GM23248 (cell line): ENCODE results near the gene CFDP1. TPM values are rescaled to one million over a fixed set of nuclear protein-coding genes. Genes with fewer than 3 reads are reported as not detected.
"Not testable (repeated sequence)": the region's sequence is repeated elsewhere in the genome, so short reads cannot be mapped to it uniquely, and the experiment has no call there.

Source experiments
- DNase-seq: peaks from one replicate; pipeline ENCODE4 v3.0.0-alpha.2; 2015
- H2AFZ ChIP-seq: fragments of 200-600 bp; sonication (generic); 2 replicates; pipeline ENCODE4 v1.6.1; 2016; ENCODE audit warnings: antibody characterized with exemption
- H3F3A ChIP-seq: fragments of 200-600 bp; sonication (generic); 2 replicates; pipeline ENCODE4 v1.6.1; 2016; ENCODE audit warnings: mild to moderate bottlenecking, antibody characterized with exemption, mixed run types; ENCODE audit not compliant: insufficient read depth
- H3K27ac ChIP-seq: fragments of 200-600 bp; sonication (generic); 2 replicates; pipeline ENCODE4 v1.5.1; 2016; ENCODE audit warnings: mild to moderate bottlenecking
- H3K27me3 ChIP-seq: fragments of 200-600 bp; sonication (generic); replicated peaks from 2 replicates; pipeline ENCODE4 v1.6.1; 2016; ENCODE audit warnings: mild to moderate bottlenecking; ENCODE audit not compliant: insufficient read depth
- H3K36me3 ChIP-seq: fragments of 200-600 bp; sonication (generic); 2 replicates; pipeline ENCODE4 v1.6.1; 2016; ENCODE audit warnings: low read depth, mild to moderate bottlenecking
- H3K4me1 ChIP-seq: fragments of 200-600 bp; sonication (generic); 2 replicates; pipeline ENCODE4 v1.6.1; 2016; ENCODE audit warnings: mild to moderate bottlenecking; ENCODE audit not compliant: insufficient read depth
- H3K4me2 ChIP-seq: fragments of 200-600 bp; sonication (generic); one replicate; pipeline ENCODE4 v1.6.1; 2016; ENCODE audit warnings: mild to moderate bottlenecking; ENCODE audit not compliant: unreplicated experiment
- H3K4me3 ChIP-seq: fragments of 200-600 bp; sonication (generic); 2 replicates; pipeline ENCODE4 v1.5.1; 2016; ENCODE audit warnings: mild to moderate bottlenecking
- H3K79me2 ChIP-seq: fragments of 200-600 bp; sonication (generic); 2 replicates; pipeline ENCODE4 v1.6.1; 2016; ENCODE audit warnings: mild to moderate bottlenecking; ENCODE audit not compliant: insufficient read depth
- H3K9ac ChIP-seq: fragments of 200-600 bp; sonication (generic); 2 replicates; pipeline ENCODE4 v1.6.1; 2016; ENCODE audit warnings: mild to moderate bottlenecking
- H3K9me2 ChIP-seq: fragments of 200-600 bp; sonication (generic); 2 replicates; pipeline ENCODE4 v1.6.1; 2016; ENCODE audit warnings: mixed run types, mild to moderate bottlenecking, moderate library complexity; ENCODE audit not compliant: insufficient read depth
- H3K9me3 ChIP-seq: fragments of 200-600 bp; sonication (generic); one replicate; pipeline ENCODE4 v1.6.1; 2017; ENCODE audit warnings: low read depth
- H4K20me1 ChIP-seq: fragments of 200-600 bp; sonication (generic); 2 replicates; pipeline ENCODE4 v1.6.0; 2016; ENCODE audit not compliant: insufficient read depth
- EZH2 ChIP-seq: fragments of 200-600 bp; sonication (generic); IDR thresholded peaks from 2 replicates; pipeline ENCODE4 v1.6.1; 2018; ENCODE audit warnings: antibody characterized with exemption, mild to moderate bottlenecking; ENCODE audit not compliant: insufficient read depth, poor library complexity, severe bottlenecking
- EZH2phosphoT487 ChIP-seq: fragments of 200-600 bp; sonication (generic); IDR thresholded peaks from 2 replicates; pipeline ENCODE4 v1.6.1; 2018; ENCODE audit warnings: antibody characterized with exemption, moderate library complexity, mild to moderate bottlenecking, low read depth; ENCODE audit not compliant: insufficient read depth
- WGBS, 2 experiments: methylation state at CpG; one replicate each; pipeline ENCODE4 v1.1.6; 2015 to 2017; ENCODE audit warnings: low lambda C conversion rate in 2 of 2, low coverage in 1 of 2; ENCODE audit errors: missing lambda C conversion rate in 2 of 2; 5-methylcytosine and 5-hydroxymethylcytosine counted together
- in situ Hi-C: fragments of 300-500 bp; cut with MboI; formaldehyde crosslinking; loops from 2 replicates; pipeline ENCODE4 v1.15.0; 2020
- polyA plus RNA-seq: library from polyadenylated mRNA; unstranded; fragments of >200 nt; fragmentation: Nextera tagmentation; extraction: Ambion mirVana; gene quantifications from 2 replicates; pipeline ENCODE4 v1.2.1, GENCODE V29; 2016
- total RNA-seq: library from RNA; depleted of rRNA; stranded (reverse); fragments of >200 nt; shearing (Covaris generic); gene quantifications from 2 replicates; pipeline ENCODE4 v1.2.3, GENCODE V29; 2014

The CFDP1 gene
- total and polyA plus RNA-seq, 2 experiments from 2014 or later = 36.9 to 46.7 TPM

- Histone ChIP-seq H3K36me3 (no peaks in the 10 kb centered on the region), H3K79me2 (no peaks in the 10 kb centered on the region), H2AFZ (no peak overlapping the region), H3K9ac (no peak overlapping the region), H3F3A (no peaks in the 10 kb centered on the region), H3K9me3 (no peaks in the 10 kb centered on the region), H3K9me2 (no peaks in the 10 kb centered on the region), H3K4me2 (no peak overlapping the region), H3K27me3 (no peaks in the 10 kb centered on the region), H4K20me1 (no peaks in the 10 kb centered on the region), H3K4me3 (no peak overlapping the region), H3K27ac (no peak overlapping the region), H3K4me1 (0 out of 2 replicates have a peak, but pooled peaks cover 3% of the 10 kb centered on the region)
- in situ Hi-C loops = no loop called here
- TF ChIP-seq EZH2 = no peak
- no peak for TF ChIP-seq EZH2phosphoT487
- 96 to 99% methylated on average over 6 of the region's 6 CpGs for WGBS, 2 experiments
- no peak for DNase-seq
Measured at GRCh38 chr16:75271441-75272096, 161.7 kb downstream of the CFDP1 start.

GRCh38 chr16:75269358-75269757, 163.9 kb downstream of the CFDP1 start:
- 79 to 82% methylated on average over 9 of the region's 9 CpGs for WGBS, 2 experiments
- H3K4me2 ChIP-seq, H3F3A ChIP-seq, H2AFZ ChIP-seq, in situ Hi-C loops, H3K27ac ChIP-seq, H3K9ac ChIP-seq, H3K4me1 ChIP-seq, H4K20me1 ChIP-seq, H3K27me3 ChIP-seq, DNase-seq, H3K36me3 ChIP-seq, H3K9me3 ChIP-seq, H3K9me2 ChIP-seq, H3K4me3 ChIP-seq: not testable (repeated sequence)
- peaks cover 12% of the 10 kb centered on the region for H3K79me2 ChIP-seq

GRCh38 chr16:75267631-75268264, 165.6 kb downstream of the CFDP1 start:
- DNase-seq = peak; percentile 80
- H3K4me2 ChIP-seq = no peak overlapping the region

GRCh38 chr16:75266738-75267630, 166.3 kb downstream of the CFDP1 start:
- Histone ChIP-seq H3K4me3 (peak overlapping the region; percentile 76), H3K27me3 (no peaks in the 10 kb centered on the region), H3K79me2 (peaks cover 36% of the 10 kb centered on the region), H3K4me2 (peak overlapping the region; percentile 86), H3K9ac (peak overlapping the region; percentile 95), H3K27ac (no peak overlapping the region), H3F3A (peaks cover 20% of the 10 kb centered on the region; the same call in 1 of the 2 replicates), H3K36me3 (no peaks in the 10 kb centered on the region), H2AFZ (no peak overlapping the region), H3K4me1 (peaks cover 28% of the 10 kb centered on the region), H3K9me2 (no peaks in the 10 kb centered on the region), H4K20me1 (0 out of 2 replicates have a peak, but pooled peaks cover 8% of the 10 kb centered on the region), H3K9me3 (no peaks in the 10 kb centered on the region)
- no peak for TF ChIP-seq EZH2phosphoT487
- no peak for TF ChIP-seq EZH2
- 79 to 83% methylated on average over 18 to 23 of the region's 27 CpGs for WGBS, 2 experiments
- DNase-seq = no peak
- in situ Hi-C loops = no loop called here

More at GRCh38 chr16:75267631-75268264, 165.6 kb downstream of the CFDP1 start:
- H3K4me3 ChIP-seq = no peak overlapping the region
- WGBS, 2 experiments = 61 to 70% methylated on average over 10 of the region's 10 CpGs
- H3K27me3 ChIP-seq = no peaks in the 10 kb centered on the region
- peaks cover 28% of the 10 kb centered on the region for H3K79me2 ChIP-seq
- H3K27ac ChIP-seq = no peak overlapping the region
- no peaks in the 10 kb centered on the region for H3K9me2 ChIP-seq
- H3F3A ChIP-seq = peaks cover 20% of the 10 kb centered on the region; the same call in 1 of the 2 replicates
- in situ Hi-C loops = no loop called here
- no peak overlapping the region for H2AFZ ChIP-seq
- peaks cover 21% of the 10 kb centered on the region for H3K4me1 ChIP-seq
- no peaks in the 10 kb centered on the region for H3K9me3 ChIP-seq
- H4K20me1 ChIP-seq = 0 out of 2 replicates have a peak, but pooled peaks cover 6% of the 10 kb centered on the region
- no peak overlapping the region for H3K9ac ChIP-seq
- no peaks in the 10 kb centered on the region for H3K36me3 ChIP-seq
- TF ChIP-seq EZH2 (no peak), EZH2phosphoT487 (no peak)
